ENCODE results near the gene FOXP1. TPM values are rescaled to one million over a fixed set of nuclear protein-coding genes. Genes with fewer than 3 reads are reported as not detected.

FOXP1 gene
- polyA plus RNA-seq, 1 donor (not counting 4 experiments of a cell fraction or from before 2014, with no cell fraction given) = 14.6 TPM

- dilution Hi-C loops (cut with MboI; ENCODE audit: extremely low pct_ligation_motif_present, low sequenced_read_pairs) = no loop called here
- H3K9me3 ChIP-seq (ENCODE audit: control insufficient read depth, low read depth, low read length) = no peaks in the 10 kb centered on the region
- peaks cover 0 to 4% of the 10 kb centered on the region in 2 experiments for H3K36me3 ChIP-seq (ENCODE audit: control insufficient read depth in 2 of 2, extremely low read depth in 1 of 2, insufficient read depth in 2 of 2, low read length in 2 of 2)
- no peak overlapping the region for H3K4me3 ChIP-seq (ENCODE audit: control insufficient read depth in 2 of 3, extremely low read depth in 1 of 3, insufficient read depth in 2 of 3, low read depth in 1 of 3, low read length in 3 of 3)
- DNase-seq (ENCODE audit: low read depth, low spot score) (no peak), FAIRE-seq (peak; percentile 69)
- peaks cover 18% of the 10 kb centered on the region for H3K79me2 ChIP-seq (ENCODE audit: control insufficient read depth, insufficient read depth, low read length)
- H3K9me1 ChIP-seq (ENCODE audit: control insufficient read depth, extremely low read depth, insufficient read depth, low read length) = no peaks in the 10 kb centered on the region
- peak overlapping the region; percentile 75 for H3K27ac ChIP-seq (ENCODE audit: control insufficient read depth, insufficient read depth, low read length)
- TF ChIP-seq CTCF (optimal IDR thresholded peaks at IDR 0.05 in 1 of 3, IDR thresholded peaks at IDR 0.05 in 1 of 3, conservative IDR thresholded peaks at IDR 0.05 in 1 of 3; ENCODE audit: extremely low read depth in 1 of 3, insufficient read depth in 2 of 3, low read length in 3 of 3) (no peak), EZH2 (IDR thresholded peaks at IDR 0.05; ENCODE audit: low read length) (no peak)
- H3K4me1 ChIP-seq (ENCODE audit: control insufficient read depth, extremely low read depth, insufficient read depth, low read length) = peaks cover 38% of the 10 kb centered on the region
- no peaks in the 10 kb centered on the region for H3K27me3 ChIP-seq (ENCODE audit: control insufficient read depth, extremely low read depth, insufficient read depth, low read length)
- H3K4me2 ChIP-seq (ENCODE audit: control insufficient read depth, extremely low read depth, insufficient read depth, low read depth, low read length) = peak overlapping the region; percentile 7
- H4K20me1 ChIP-seq (ENCODE audit: control insufficient read depth, extremely low read depth, insufficient read depth, low read length) = no peaks in the 10 kb centered on the region
- no peak overlapping the region for H3K9ac ChIP-seq (ENCODE audit: control insufficient read depth, extremely low read depth, insufficient read depth, low read length)
- H2AFZ ChIP-seq (ENCODE audit: control insufficient read depth, low read length) = no peak overlapping the region
These were observed 571.8 kb downstream of the FOXP1 start for GRCh38 chr3:71011565-71012287.

GRCh38 chr3:71010726-71011455 is 572.6 kb downstream of the FOXP1 start:
- Histone ChIP-seq H2AFZ (ENCODE audit: control insufficient read depth, low read length) (no peak overlapping the region), H3K36me3 (ENCODE audit: control insufficient read depth in 2 of 2, extremely low read depth in 1 of 2, insufficient read depth in 2 of 2, low read length in 2 of 2) (peaks cover 0 to 4% of the 10 kb centered on the region in 2 experiments), H3K9me3 (ENCODE audit: control insufficient read depth, low read depth, low read length) (no peaks in the 10 kb centered on the region), H3K4me3 (ENCODE audit: control insufficient read depth in 2 of 3, extremely low read depth in 1 of 3, insufficient read depth in 2 of 3, low read depth in 1 of 3, low read length in 3 of 3) (no peak overlapping the region), H3K27me3 (ENCODE audit: control insufficient read depth, extremely low read depth, insufficient read depth, low read length) (no peaks in the 10 kb centered on the region), H3K4me1 (ENCODE audit: control insufficient read depth, extremely low read depth, insufficient read depth, low read length) (peaks cover 42% of the 10 kb centered on the region), H3K27ac (ENCODE audit: control insufficient read depth, insufficient read depth, low read length) (peak overlapping the region; percentile 75), H3K9me1 (ENCODE audit: control insufficient read depth, extremely low read depth, insufficient read depth, low read length) (no peaks in the 10 kb centered on the region), H4K20me1 (ENCODE audit: control insufficient read depth, extremely low read depth, insufficient read depth, low read length) (no peaks in the 10 kb centered on the region), H3K79me2 (ENCODE audit: control insufficient read depth, insufficient read depth, low read length) (peaks cover 23% of the 10 kb centered on the region), H3K4me2 (ENCODE audit: control insufficient read depth, extremely low read depth, insufficient read depth, low read depth, low read length) (peak overlapping the region; percentile 7), H3K9ac (ENCODE audit: control insufficient read depth, extremely low read depth, insufficient read depth, low read length) (peak overlapping the region; percentile 32)
- TF ChIP-seq EZH2 (IDR thresholded peaks at IDR 0.05; ENCODE audit: low read length) = no peak
- no peak for TF ChIP-seq CTCF (optimal IDR thresholded peaks at IDR 0.05 in 1 of 3, IDR thresholded peaks at IDR 0.05 in 1 of 3, conservative IDR thresholded peaks at IDR 0.05 in 1 of 3; ENCODE audit: extremely low read depth in 1 of 3, insufficient read depth in 2 of 3, low read length in 3 of 3)
- dilution Hi-C loops (cut with MboI; ENCODE audit: extremely low pct_ligation_motif_present, low sequenced_read_pairs) = no loop called here
- DNase-seq (ENCODE audit: low read depth, low spot score) (no peak), FAIRE-seq (peak; percentile 88)

All from keratinocyte (primary cell).